Body of pancreas (tissue), 4 donors: ENCODE data around the gene EIF5AL1. TPM values are rescaled to one million over a fixed set of nuclear protein-coding genes. Genes with fewer than 3 reads are reported as not detected.

Experiments
- ATAC-seq: fragments of 150-250 bp; one replicate; pipeline ENCODE4 v1.9.1; 2016
- DNase-seq, 4 donors: peaks; one replicate each; pipeline ENCODE4 v3.0.0-alpha.2; 2019
- H3K27ac ChIP-seq, 4 donors: fragments of 200-600 bp; sonication (generic); 1 replicate in 3 of 4; 2 replicates in 1 of 4; pipeline versions ENCODE4 v1.5.1 to v1.6.1; 2016 to 2019; ENCODE audit warnings: mild to moderate bottlenecking in 1 of 4, mixed read lengths in 1 of 4, moderate library complexity in 1 of 4
- H3K27me3 ChIP-seq, 2 donors: fragments of 200-600 bp; sonication (generic); one replicate each; pipeline ENCODE4 v1.6.0; 2016; ENCODE audit warnings: mild to moderate bottlenecking in 1 of 2
- H3K36me3 ChIP-seq, 2 donors: fragments of 200-600 bp; sonication (generic); replicated peaks in 1 of 2; 2 replicates each; pipeline ENCODE4 v1.5.1; 2016; ENCODE audit warnings: low read depth in 2 of 2; ENCODE audit not compliant: insufficient read depth in 1 of 2
- H3K4me1 ChIP-seq: fragments of 200-600 bp; sonication (generic); one replicate; pipeline ENCODE4 v1.6.0; 2016
- H3K4me3 ChIP-seq, 2 donors: fragments of 200-600 bp; sonication (generic); 1 replicate in 1 of 2; 2 replicates in 1 of 2; pipeline ENCODE4 v1.5.1; 2016 to 2019
- H3K9me3 ChIP-seq, 3 donors: fragments of 200-600 bp; sonication (generic); 1 replicate in 2 of 3; 2 replicates in 1 of 3; pipeline ENCODE4 v1.5.1; 2016
- CTCF ChIP-seq, 7 experiments: fragments of 450-650 bp in 4 of 7; fragments of 200-600 bp in 3 of 7; sonication (generic) in 3 of 7; IDR thresholded peaks; one replicate each; pipeline ENCODE4 v1.5.1; 2016 to 2019; ENCODE audit warnings: antibody characterized with exemption in 7 of 7
- POLR2A ChIP-seq, 3 donors: fragments of 450-650 bp; IDR thresholded peaks; one replicate each; pipeline ENCODE4 v1.6.1; 2016; ENCODE audit warnings: antibody characterized with exemption in 3 of 3, mild to moderate bottlenecking in 2 of 3
- WGBS, 2 donors: methylation state at CpG; one replicate each; pipeline ENCODE4 v1.1.5; 2017; 5-methylcytosine and 5-hydroxymethylcytosine counted together
- intact Hi-C: fragments of 100-400 bp; cut with DNase I; formaldehyde crosslinking; loops from one replicate; pipeline ENCODE4 v1.15.1; 2023
- total RNA-seq, 2 donors: library from RNA; depleted of rRNA; stranded (reverse); fragments of >200 nt; gene quantifications; one replicate each; pipeline ENCODE4 v1.1.0, GENCODE V29; 2016

Gene EIF5AL1
- total RNA-seq, 2 donors from 2014 or later: not detected

GRCh38 chr10:79479283-79479909, 32.9 kb upstream of the EIF5AL1 start:
- no peaks in the 10 kb centered on the region for H3K9me3 ChIP-seq
- no peaks in the 10 kb centered on the region for H3K4me1 ChIP-seq
- no peak overlapping the region for H3K4me3 ChIP-seq
- ATAC-seq (no peak), DNase-seq (no peak)
- H3K27ac ChIP-seq: no peak overlapping the region
- 72 to 76% methylated on average over 3 of the region's 3 CpGs for WGBS, 2 donors
- TF ChIP-seq CTCF (IDR thresholded peaks at IDR 0.05): no peak
- no peak for TF ChIP-seq POLR2A (IDR thresholded peaks at IDR 0.05)
- no peaks in the 10 kb centered on the region for H3K27me3 ChIP-seq
- intact Hi-C loops: no loop called here
- H3K36me3 ChIP-seq: no peaks in the 10 kb centered on the region

GRCh38 chr10:79482304-79482703, 30.0 kb upstream of the EIF5AL1 start:
- Histone ChIP-seq H3K27ac (no peak overlapping the region), H3K36me3 (no peaks in the 10 kb centered on the region), H3K4me3 (no peak overlapping the region), H3K9me3 (no peaks in the 10 kb centered on the region), H3K4me1 (no peaks in the 10 kb centered on the region), H3K27me3 (no peaks in the 10 kb centered on the region)
- no peak for TF ChIP-seq CTCF (IDR thresholded peaks at IDR 0.05)
- TF ChIP-seq POLR2A (IDR thresholded peaks at IDR 0.05): no peak
- no peak for ATAC-seq
- 92 to 100% methylated on average over 1 of the region's 1 CpG for WGBS, 2 donors
- DNase-seq: no peak
- intact Hi-C loops: loop anchor here (5.0 kb wide), 1 partner anchor 105 kb away; no protein-coding TSS in a partner anchor

- H3K9me3 ChIP-seq: no peaks in the 10 kb centered on the region
- TF ChIP-seq POLR2A (IDR thresholded peaks at IDR 0.05) (no peak), CTCF (IDR thresholded peaks at IDR 0.05) (no peak)
- H3K4me1 ChIP-seq: no peaks in the 10 kb centered on the region
- intact Hi-C loops: loop anchor here (5.0 kb wide), 1 partner anchor 105 kb away; no protein-coding TSS in a partner anchor
- H3K4me3 ChIP-seq: no peak overlapping the region
- DNase-seq (no peak), ATAC-seq (no peak)
- no peaks in the 10 kb centered on the region for H3K36me3 ChIP-seq
- WGBS, 2 donors: 71 to 72% methylated on average over 4 of the region's 4 CpGs
- no peaks in the 10 kb centered on the region for H3K27me3 ChIP-seq
- H3K27ac ChIP-seq: no peak overlapping the region
Measured at GRCh38 chr10:79482741-79483140, 29.6 kb upstream of the EIF5AL1 start.

- peak overlapping the region in 1 of 4 donors; percentile 31 for H3K27ac ChIP-seq
- WGBS, 2 donors: 71 to 75% methylated on average over 3 of the region's 3 CpGs
- DNase-seq (no peak), ATAC-seq (no peak)
- intact Hi-C loops: loop anchor here (5.0 kb wide), 1 partner anchor 106 kb away; no protein-coding TSS in a partner anchor
- no peaks in the 10 kb centered on the region for H3K4me1 ChIP-seq
- H3K27me3 ChIP-seq: no peaks in the 10 kb centered on the region
- TF ChIP-seq CTCF (IDR thresholded peaks at IDR 0.05): no peak
- no peak for TF ChIP-seq POLR2A (IDR thresholded peaks at IDR 0.05)
- H3K36me3 ChIP-seq: no peaks in the 10 kb centered on the region
- no peaks in the 10 kb centered on the region for H3K9me3 ChIP-seq
- H3K4me3 ChIP-seq: no peak overlapping the region
Measured at GRCh38 chr10:79483299-79483698, 29.0 kb upstream of the EIF5AL1 start.

GRCh38 chr10:79483948-79484347, 28.4 kb upstream of the EIF5AL1 start:
- Histone ChIP-seq H3K27ac (peak overlapping the region in 1 of 4 donors; percentile 31), H3K27me3 (no peaks in the 10 kb centered on the region), H3K9me3 (no peaks in the 10 kb centered on the region), H3K4me3 (no peak overlapping the region), H3K36me3 (no peaks in the 10 kb centered on the region), H3K4me1 (no peaks in the 10 kb centered on the region)
- TF ChIP-seq POLR2A (IDR thresholded peaks at IDR 0.05) (no peak), CTCF (IDR thresholded peaks at IDR 0.05) (no peak)
- 86 to 93% methylated on average over 2 of the region's 2 CpGs for WGBS, 2 donors
- DNase-seq (peak in 1 of 4 donors; percentile 41), ATAC-seq (peak; percentile 48)
- intact Hi-C loops: loop anchor here (5.0 kb wide), 1 partner anchor 107 kb away; no protein-coding TSS in a partner anchor
